A673 (cell line): Measurements from ENCODE around the gene ATP5F1D. TPM values are rescaled to one million over a fixed set of nuclear protein-coding genes. Genes with fewer than 3 reads are reported as not detected.
A peak's percentile ranks its signal among the peaks of the same experiment; 100 is the strongest.

ENCODE experiments used
- BruUV-seq: library from RNA; stranded (reverse); fragments of 400-500 nt; replicated peaks from 2 replicates; lab custom pipeline; 2021; lab: Mats Ljungman, UMichigan
- CTCF ChIA-PET: fragments of 300-600 bp; sonication (Branson Sonifier 250); formaldehyde crosslinking; loops from one replicate; lab custom pipeline; 2022; ENCODE audit warnings: antibody characterized with exemption; lab: Charles Lee
- POLR2A ChIA-PET: fragments of 300-600 bp; sonication (Branson Sonifier 250); formaldehyde crosslinking; loops from one replicate; lab custom pipeline; 2022; ENCODE audit warnings: antibody characterized with exemption; ENCODE audit not compliant: low non-redundant PET; lab: Charles Lee
- DNase-seq: peaks from one replicate; pipeline ENCODE4 v3.0.0-alpha.2; 2015; ENCODE audit warnings: low spot score
- H3K27ac ChIP-seq: fragments of 200-600 bp; sonication (generic); 2 replicates; pipeline ENCODE4 v1.5.1; 2016; ENCODE audit warnings: mixed run types, low read depth, mild to moderate bottlenecking, mixed read lengths, antibody characterized with exemption, low read length; ENCODE audit not compliant: poor library complexity, severe bottlenecking
- H3K27me3 ChIP-seq: fragments of 200-600 bp; sonication (generic); replicated peaks from 2 replicates; pipeline ENCODE4 v1.6.1; 2017; ENCODE audit warnings: mixed run types, low read depth, mild to moderate bottlenecking, mixed read lengths, antibody characterized with exemption, low read length; ENCODE audit not compliant: insufficient read depth, poor library complexity
- H3K36me3 ChIP-seq: fragments of 200-600 bp; sonication (generic); 2 replicates; pipeline ENCODE4 v1.6.1; 2016; ENCODE audit warnings: mixed run types, mild to moderate bottlenecking, mixed read lengths, antibody characterized with exemption, low read length; ENCODE audit not compliant: insufficient read depth, poor library complexity, severe bottlenecking
- H3K4me1 ChIP-seq: fragments of 200-600 bp; sonication (generic); 2 replicates; pipeline ENCODE4 v1.6.1; 2017; ENCODE audit warnings: mixed run types, mild to moderate bottlenecking, mixed read lengths, antibody characterized with exemption, low read length; ENCODE audit not compliant: insufficient read depth, poor library complexity, severe bottlenecking
- H3K4me3 ChIP-seq: fragments of 200-600 bp; sonication (generic); 2 replicates; pipeline ENCODE4 v1.5.1; 2016; ENCODE audit warnings: low read depth, mixed run types, mild to moderate bottlenecking, mixed read lengths, low read length; ENCODE audit not compliant: poor library complexity, severe bottlenecking
- H3K9me3 ChIP-seq: fragments of 200-600 bp; sonication (generic); 2 replicates; pipeline ENCODE4 v1.6.1; 2016; ENCODE audit warnings: mixed run types, low read depth, mild to moderate bottlenecking, mixed read lengths, antibody characterized with exemption, low read length; ENCODE audit not compliant: poor library complexity, severe bottlenecking
- CTCF ChIP-seq: fragments of 300-800, 200-600 bp; sonication (generic); conservative IDR thresholded peaks from 2 replicates; pipeline ENCODE4 v1.5.1; 2017; ENCODE audit warnings: low read depth, mild to moderate bottlenecking, antibody characterized with exemption, low read length, moderate library complexity, mixed read lengths
- EZH2 ChIP-seq: fragments of 200-600 bp; sonication (generic); IDR thresholded peaks from 2 replicates; pipeline ENCODE4 v1.6.1; 2017; ENCODE audit warnings: borderline replicate concordance, low read depth, mild to moderate bottlenecking, mixed read lengths, antibody characterized with exemption, low read length; ENCODE audit not compliant: poor library complexity, severe bottlenecking
- intact Hi-C: fragments of 100-400 bp; cut with micrococcal nuclease; formaldehyde crosslinking; loops from one replicate; pipeline ENCODE4 v1.10.0; 2022; ENCODE audit not compliant: unreplicated experiment
- total RNA-seq: library from RNA; stranded (reverse); gene quantifications from 2 replicates; pipeline ENCODE4 v1.2.3, GENCODE V29; 2021

Gene ATP5F1D
- total RNA-seq, 1 experiment from 2014 or later: 237 TPM

- Histone ChIP-seq H3K27ac (peak overlapping the region; percentile 96), H3K36me3 (peaks cover 32% of the 10 kb centered on the region), H3K4me3 (peak overlapping the region; percentile 96), H3K9me3 (no peaks in the 10 kb centered on the region), H3K4me1 (peaks cover 25% of the 10 kb centered on the region), H3K27me3 (no peaks in the 10 kb centered on the region)
- POLR2A ChIA-PET: no interaction called here
- intact Hi-C loops: loop anchor here (2.0 to 10.0 kb wide), 3 partner anchors 17 to 385 kb away; partner anchors contain the start of genes CNN2, RNU6-2 and TMEM259
- TF ChIP-seq EZH2 (no peak), CTCF (no peak)
- CTCF ChIA-PET: no interaction called here
- BruUV-seq: no TSS peak
- no peak for DNase-seq
Measured at GRCh38 chr19:1249990-1250436, 8.5 kb downstream of the ATP5F1D start.

- Histone ChIP-seq H3K27me3 (no peaks in the 10 kb centered on the region), H3K9me3 (no peaks in the 10 kb centered on the region), H3K27ac (peak overlapping the region; percentile 96), H3K36me3 (peaks cover 39% of the 10 kb centered on the region), H3K4me1 (peaks cover 25% of the 10 kb centered on the region), H3K4me3 (peak overlapping the region; percentile 96)
- peak; percentile 86 for DNase-seq
- no TSS peak for BruUV-seq
- TF ChIP-seq CTCF: no peak
- no peak for TF ChIP-seq EZH2
- intact Hi-C loops: no loop called here
- ChIA-PET POLR2A (no interaction called here), CTCF (no interaction called here)
Measured at GRCh38 chr19:1250437-1251260, 9.1 kb downstream of the ATP5F1D start.

- Histone ChIP-seq H3K36me3 (peaks cover 47% of the 10 kb centered on the region), H3K27me3 (no peaks in the 10 kb centered on the region), H3K4me3 (peak overlapping the region; percentile 96), H3K27ac (peak overlapping the region; percentile 96), H3K4me1 (peaks cover 35% of the 10 kb centered on the region), H3K9me3 (no peaks in the 10 kb centered on the region)
- TF ChIP-seq CTCF (no peak), EZH2 (no peak)
- BruUV-seq: TSS peak; percentile 10
- CTCF ChIA-PET: interaction anchor here (0.7 kb wide), 1 partner anchor 198 kb away, joined by 4 read pairs; no protein-coding TSS in a partner anchor
- intact Hi-C loops: no loop called here
- peak; percentile 94 for DNase-seq
- POLR2A ChIA-PET: no interaction called here
Measured at GRCh38 chr19:1251330-1252220, 10.0 kb downstream of the ATP5F1D start.
